Large intestine (tissue), 3 donors: Measurements from ENCODE around the gene ZNF827. TPM values are rescaled to one million over a fixed set of nuclear protein-coding genes. Genes with fewer than 3 reads are reported as not detected.

Experiments used
- DNase-seq, 2 donors: peaks; one replicate each; pipeline versions ENCODE4 v3.0.0 to v3.0.0-alpha.2; 2013
- H3K27ac ChIP-seq: one replicate; pipeline ENCODE4 v1.5.1; 2013; ENCODE audit warnings: low read length
- H3K27me3 ChIP-seq: 2 replicates; pipeline ENCODE4 v1.6.1; 2013; ENCODE audit warnings: low read length; ENCODE audit not compliant: control insufficient read depth, insufficient read depth
- H3K36me3 ChIP-seq: 2 replicates; pipeline ENCODE4 v1.6.1; 2013; ENCODE audit warnings: low read length; ENCODE audit not compliant: control insufficient read depth, insufficient read depth
- H3K4me1 ChIP-seq: one replicate; pipeline ENCODE4 v1.6.1; 2013; ENCODE audit warnings: low read length; ENCODE audit not compliant: control insufficient read depth, insufficient read depth
- H3K4me3 ChIP-seq: one replicate; pipeline ENCODE4 v1.5.1; 2013; ENCODE audit warnings: low read length
- H3K9me3 ChIP-seq: one replicate; pipeline ENCODE4 v1.6.1; 2013; ENCODE audit warnings: mild to moderate bottlenecking, low read depth, low read length, moderate library complexity; ENCODE audit not compliant: control insufficient read depth
- WGBS: methylation state at CpG from one replicate; pipeline ENCODE4 v1.1.5; 2013; ENCODE audit warnings: low lambda C conversion rate; ENCODE audit not compliant: insufficient coverage; 5-methylcytosine and 5-hydroxymethylcytosine counted together
- polyA plus RNA-seq: library from polyadenylated mRNA; unstranded; fragments of 120-200 nt; gene quantifications from one replicate; pipeline ENCODE4 v1.2.1, GENCODE V29; 2013

Gene ZNF827
- polyA plus RNA-seq, 1 donor = 34.2 TPM

GRCh38 chr4:145819101-145819852 is 119.3 kb downstream of the ZNF827 start:
- Histone ChIP-seq H3K27me3 (no peaks in the 10 kb centered on the region), H3K4me3 (no peak overlapping the region), H3K36me3 (peaks cover 61% of the 10 kb centered on the region), H3K4me1 (no peaks in the 10 kb centered on the region), H3K9me3 (no peaks in the 10 kb centered on the region), H3K27ac (no peak overlapping the region)
- no peak for DNase-seq
- 17% methylated on average over 1 of the region's 10 CpGs for WGBS

GRCh38 chr4:145818011-145818410 is 120.6 kb downstream of the ZNF827 start:
- no peak for DNase-seq
- WGBS = 100% methylated on average over 2 of the region's 2 CpGs
- H3K9me3 ChIP-seq = no peaks in the 10 kb centered on the region
- peaks cover 62% of the 10 kb centered on the region for H3K36me3 ChIP-seq
- no peaks in the 10 kb centered on the region for H3K4me1 ChIP-seq
- H3K27ac ChIP-seq = no peak overlapping the region
- H3K4me3 ChIP-seq = no peak overlapping the region
- no peaks in the 10 kb centered on the region for H3K27me3 ChIP-seq

GRCh38 chr4:145816091-145816490 is 122.5 kb downstream of the ZNF827 start:
- Histone ChIP-seq H3K4me3 (no peak overlapping the region), H3K27me3 (no peaks in the 10 kb centered on the region), H3K36me3 (peaks cover 62% of the 10 kb centered on the region), H3K27ac (no peak overlapping the region), H3K9me3 (no peaks in the 10 kb centered on the region), H3K4me1 (no peaks in the 10 kb centered on the region)
- no CpG with 5 or more reads among the region's 3 CpGs for WGBS
- no peak for DNase-seq

- no peaks in the 10 kb centered on the region for H3K27me3 ChIP-seq
- H3K4me3 ChIP-seq = no peak overlapping the region
- H3K36me3 ChIP-seq = peaks cover 61% of the 10 kb centered on the region
- no peak for DNase-seq
- no peak overlapping the region for H3K27ac ChIP-seq
- H3K9me3 ChIP-seq = no peaks in the 10 kb centered on the region
- WGBS = no CpG with 5 or more reads among the region's 1 CpG
- no peaks in the 10 kb centered on the region for H3K4me1 ChIP-seq
Measured at GRCh38 chr4:145815626-145816025, 123.0 kb downstream of the ZNF827 start.

GRCh38 chr4:145815027-145815612 is 123.5 kb downstream of the ZNF827 start:
- Histone ChIP-seq H3K27me3 (no peaks in the 10 kb centered on the region), H3K4me1 (no peaks in the 10 kb centered on the region), H3K36me3 (peaks cover 59% of the 10 kb centered on the region), H3K9me3 (no peaks in the 10 kb centered on the region), H3K27ac (no peak overlapping the region), H3K4me3 (no peak overlapping the region)
- no peak for DNase-seq
- no CpG with 5 or more reads among the region's 1 CpG for WGBS

GRCh38 chr4:145814246-145814645 is 124.4 kb downstream of the ZNF827 start:
- DNase-seq = no peak
- Histone ChIP-seq H3K36me3 (peaks cover 58% of the 10 kb centered on the region), H3K4me1 (no peaks in the 10 kb centered on the region), H3K27me3 (no peaks in the 10 kb centered on the region), H3K4me3 (no peak overlapping the region), H3K27ac (no peak overlapping the region), H3K9me3 (peaks cover 5% of the 10 kb centered on the region)
- WGBS = no CpG with 5 or more reads among the region's 1 CpG

GRCh38 chr4:145812919-145813318 is 125.7 kb downstream of the ZNF827 start:
- no peak overlapping the region for H3K4me3 ChIP-seq
- H3K27ac ChIP-seq = no peak overlapping the region
- H3K27me3 ChIP-seq = no peaks in the 10 kb centered on the region
- no peaks in the 10 kb centered on the region for H3K4me1 ChIP-seq
- H3K36me3 ChIP-seq = peaks cover 54% of the 10 kb centered on the region
- DNase-seq = no peak
- peaks cover 5% of the 10 kb centered on the region for H3K9me3 ChIP-seq
- no CpG with 5 or more reads among the region's 8 CpGs for WGBS

GRCh38 chr4:145808848-145809512 is 129.6 kb downstream of the ZNF827 start:
- no peak overlapping the region for H3K27ac ChIP-seq
- peaks cover 7% of the 10 kb centered on the region for H3K9me3 ChIP-seq
- 100% methylated on average over 1 of the region's 3 CpGs for WGBS

GRCh38 chr4:145808021-145808650 is 130.5 kb downstream of the ZNF827 start:
- H3K27ac ChIP-seq = no peak overlapping the region
- no peaks in the 10 kb centered on the region for H3K27me3 ChIP-seq
- peaks cover 7% of the 10 kb centered on the region for H3K9me3 ChIP-seq
- 17% methylated on average over 1 of the region's 3 CpGs for WGBS
- no peaks in the 10 kb centered on the region for H3K4me1 ChIP-seq
- H3K4me3 ChIP-seq = no peak overlapping the region
- DNase-seq = peak in 1 of 2 donors; percentile 12
- peaks cover 23% of the 10 kb centered on the region for H3K36me3 ChIP-seq

More at GRCh38 chr4:145808848-145809512, 129.6 kb downstream of the ZNF827 start:
- no peaks in the 10 kb centered on the region for H3K27me3 ChIP-seq
- H3K36me3 ChIP-seq = peaks cover 30% of the 10 kb centered on the region
- no peaks in the 10 kb centered on the region for H3K4me1 ChIP-seq
- no peak overlapping the region for H3K4me3 ChIP-seq
- DNase-seq = no peak

GRCh38 chr4:145805490-145805889 is 133.1 kb downstream of the ZNF827 start:
- Histone ChIP-seq H3K4me3 (no peak overlapping the region), H3K27ac (no peak overlapping the region), H3K27me3 (no peaks in the 10 kb centered on the region), H3K9me3 (peaks cover 7% of the 10 kb centered on the region), H3K4me1 (no peaks in the 10 kb centered on the region), H3K36me3 (peaks cover 9% of the 10 kb centered on the region)
- DNase-seq = peak in 1 of 2 donors; percentile 24
- WGBS = 49% methylated on average over 3 of the region's 5 CpGs
